HG03196 (cell line): Measurements from ENCODE around the gene RNF152.

Experiments
- ATAC-seq: cut with Tn5 transposase; IDR thresholded peaks from one replicate; pipeline ENCODE4 v1.9.1; 2021; ENCODE audit not compliant: unreplicated experiment

RNF152 gene

DNA sequence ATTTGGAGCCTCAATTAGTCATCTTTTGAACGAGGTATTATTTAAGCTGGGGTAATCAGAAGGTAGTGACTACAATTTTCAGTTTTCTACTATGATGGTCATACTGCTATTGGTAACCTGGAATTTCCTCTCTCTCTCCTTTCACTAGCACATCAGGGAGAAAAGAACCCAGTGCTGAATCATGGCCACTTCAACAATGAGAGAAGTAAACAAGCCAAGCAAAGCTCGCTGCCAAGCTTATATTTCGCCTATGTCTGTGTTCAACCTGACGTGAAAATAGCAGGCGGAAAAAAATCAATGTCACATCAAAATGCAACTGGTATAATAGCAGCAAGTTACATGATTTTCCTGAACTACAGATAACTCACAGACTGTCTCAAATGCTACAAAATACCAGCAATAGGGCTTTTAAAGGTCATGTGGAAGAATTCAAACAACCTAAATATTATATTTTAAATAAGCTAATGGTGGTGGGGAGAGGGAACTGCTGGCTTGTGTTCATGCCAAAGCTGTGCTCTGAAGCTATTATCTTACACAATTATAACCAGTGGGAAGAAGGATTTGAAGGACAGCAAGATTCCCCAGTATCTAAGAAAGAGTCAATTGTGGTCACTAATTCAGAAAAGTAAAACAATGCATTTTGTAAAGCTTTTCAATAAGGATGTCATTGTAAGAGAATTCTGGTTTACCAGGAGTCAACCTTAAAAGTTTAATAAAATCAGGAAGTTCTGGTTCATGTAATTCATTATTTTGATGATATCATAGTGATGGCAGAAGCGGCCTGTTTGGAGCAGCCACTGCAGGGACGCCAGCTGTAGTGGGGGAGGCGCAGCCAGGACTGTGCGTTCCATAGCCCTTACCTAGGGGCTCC is 38.0 kb downstream of the RNF152 start:
- no peak for ATAC-seq

DNA sequence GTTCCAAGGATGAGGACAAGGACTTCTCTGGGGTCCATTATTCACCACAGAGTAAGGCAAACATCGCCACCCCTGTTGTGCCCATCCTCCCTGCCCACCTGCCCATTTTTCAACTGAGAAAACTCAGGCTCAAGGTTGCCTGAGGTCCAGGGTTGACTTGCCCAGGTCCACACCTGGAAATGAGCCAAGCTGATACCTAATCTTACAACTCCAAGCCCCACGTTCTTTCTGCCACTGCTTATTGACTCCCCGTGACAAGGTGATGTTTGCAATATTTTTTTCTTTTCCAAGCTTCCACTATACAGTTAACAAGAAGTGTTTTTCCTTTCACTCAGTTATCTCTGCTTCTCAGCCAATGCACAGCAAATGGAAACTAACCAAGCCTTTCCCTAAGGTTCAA is 39.0 kb downstream of the RNF152 start:
- no peak for ATAC-seq

DNA sequence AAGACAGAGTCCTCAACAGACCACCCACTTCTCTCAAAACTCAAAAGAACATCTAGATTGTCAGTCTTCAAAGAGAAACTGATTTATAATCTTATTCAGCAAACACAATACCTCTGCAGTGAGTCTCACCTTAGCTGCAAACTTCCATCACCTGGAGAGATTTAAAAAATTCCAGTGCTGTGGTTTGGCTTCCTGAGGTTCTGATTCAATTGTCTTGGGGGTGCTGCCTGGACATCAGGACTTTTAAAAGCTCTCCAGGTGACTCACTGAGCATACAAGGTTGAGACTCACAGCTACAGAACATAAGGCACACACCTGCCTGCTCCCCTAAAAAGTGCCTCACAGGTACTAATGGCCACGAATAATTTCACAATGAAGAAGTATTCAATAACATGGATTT is 40.3 kb downstream of the RNF152 start:
- ATAC-seq = no peak

DNA sequence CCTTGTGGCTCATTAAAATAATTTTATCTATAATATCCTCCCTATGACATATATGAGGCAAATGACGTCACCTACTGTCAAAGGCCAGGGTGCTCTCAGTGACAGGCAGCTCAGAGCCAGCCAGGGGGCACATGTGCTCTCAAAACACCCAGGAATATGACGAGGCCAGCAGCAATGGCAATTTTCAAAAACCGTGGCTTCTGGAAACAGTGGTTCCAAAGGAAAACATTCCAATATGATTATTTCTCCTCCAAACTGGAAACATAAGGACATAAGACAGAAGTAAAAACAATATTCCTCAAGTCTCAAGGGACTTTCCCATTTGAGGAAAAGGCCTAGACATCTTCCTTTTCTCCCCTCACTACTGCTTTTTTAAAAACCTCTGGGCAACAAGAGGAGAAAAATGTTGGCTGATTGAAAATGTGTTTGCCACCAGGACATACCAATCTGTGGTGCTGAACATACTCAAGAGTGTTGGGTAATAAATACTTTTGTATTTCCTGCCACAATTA is 40.8 kb downstream of the RNF152 start:
- no peak for ATAC-seq

DNA sequence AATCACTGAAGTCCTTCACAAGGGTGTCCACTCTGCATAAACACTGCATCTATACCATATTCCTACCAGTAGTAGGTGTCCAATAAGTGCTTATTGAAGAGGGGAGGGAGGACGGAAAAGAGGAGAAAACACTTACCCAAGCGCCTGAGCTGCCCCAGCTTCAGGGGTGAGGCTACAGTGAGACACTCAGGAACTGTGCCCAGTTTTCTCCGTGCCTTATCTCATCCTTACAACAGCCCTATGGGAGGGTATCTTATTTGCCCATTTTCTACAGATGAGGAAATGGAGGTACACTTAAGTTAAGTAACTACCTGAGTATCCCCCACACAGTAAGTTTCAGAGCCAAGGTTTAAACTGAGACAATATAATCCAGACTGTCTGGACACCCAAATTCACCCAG is 41.5 kb downstream of the RNF152 start:
- ATAC-seq = no peak

DNA sequence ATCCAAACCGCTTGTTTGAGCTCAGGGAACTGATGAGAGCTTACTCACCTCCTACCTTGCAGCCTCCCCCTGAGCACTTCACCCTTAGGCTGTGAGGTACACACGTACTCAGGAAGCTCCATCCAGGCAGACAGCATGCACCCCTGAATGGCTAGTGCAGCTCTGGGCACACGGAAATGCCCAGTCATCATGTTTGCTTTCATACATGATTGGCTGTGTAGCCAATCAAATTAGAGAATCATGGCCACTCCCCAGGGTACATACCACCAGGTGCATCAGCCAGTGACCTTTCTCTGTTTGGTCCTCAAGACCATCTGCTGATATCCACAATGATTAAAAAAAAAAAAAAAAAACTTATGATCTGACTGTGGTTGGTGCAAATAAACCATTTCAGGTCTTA is 42.1 kb downstream of the RNF152 start:
- no peak for ATAC-seq

DNA sequence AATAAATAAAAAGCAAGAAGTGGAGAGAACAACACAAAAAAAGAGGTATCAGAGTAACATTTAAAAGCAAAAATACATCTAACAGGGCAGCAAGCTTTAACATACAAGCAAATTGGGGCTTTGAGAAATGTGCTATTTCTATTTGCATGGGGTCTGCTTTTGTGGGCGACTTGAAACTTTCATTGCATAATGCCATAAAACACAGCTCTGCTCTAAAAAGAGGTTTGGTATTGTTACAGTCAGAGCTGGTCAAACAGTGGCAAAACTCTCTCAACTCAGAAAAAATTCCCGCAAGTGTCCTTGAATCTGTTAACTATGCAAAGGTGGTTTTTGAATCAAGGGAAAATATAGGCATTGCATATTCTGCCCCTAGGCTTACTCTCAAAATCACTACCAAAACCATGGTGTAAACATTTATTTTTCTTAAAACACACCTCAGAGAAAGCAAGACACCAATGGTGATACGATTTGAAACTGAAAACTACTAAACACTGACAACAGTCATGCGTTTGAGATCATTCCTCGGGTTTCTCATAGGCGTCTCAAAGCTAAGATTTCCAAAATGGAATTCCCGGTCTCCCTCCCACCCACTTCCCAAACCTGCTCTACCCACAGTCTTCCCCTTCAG is 45.5 kb downstream of the RNF152 start:
- no peak for ATAC-seq

DNA sequence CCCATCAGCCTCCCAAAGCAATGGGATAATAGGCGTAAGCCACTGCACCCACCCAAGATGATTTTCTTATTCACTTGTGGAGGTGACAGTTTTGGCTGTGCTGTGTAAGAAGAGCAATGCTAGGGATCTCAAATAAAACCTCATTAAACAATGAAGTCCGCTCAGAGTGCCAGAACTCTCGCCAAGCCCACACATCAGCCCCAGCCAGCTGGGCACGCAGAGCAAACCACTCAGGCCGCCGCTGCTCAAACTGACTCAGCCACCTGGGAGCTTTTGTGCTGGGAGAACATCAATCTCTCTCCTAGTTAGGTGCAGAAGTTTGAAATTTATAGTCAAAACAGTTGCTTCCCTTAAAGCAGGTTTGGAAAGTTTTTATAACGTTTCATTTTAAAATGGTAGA is 47.6 kb downstream of the RNF152 start:
- no peak for ATAC-seq

DNA sequence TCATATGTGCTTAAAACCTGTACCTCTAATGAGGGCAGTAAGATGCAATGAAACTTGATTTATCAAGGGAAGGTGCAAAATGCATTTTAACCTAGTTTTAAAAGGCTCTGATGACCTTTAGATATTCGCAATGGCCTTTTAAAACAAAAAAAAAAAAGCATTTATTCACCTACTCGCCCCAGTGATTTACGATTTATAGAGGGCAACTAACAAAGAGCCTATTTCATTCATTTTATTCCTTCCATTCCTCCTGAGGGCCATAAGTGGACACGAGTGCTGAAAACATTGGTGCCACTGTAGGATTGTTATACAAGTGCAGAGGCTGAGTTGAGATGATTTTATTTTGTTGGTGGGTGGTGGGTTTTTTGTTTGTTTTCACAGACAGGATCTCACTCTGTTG is 48.1 kb downstream of the RNF152 start:
- no peak for ATAC-seq

DNA sequence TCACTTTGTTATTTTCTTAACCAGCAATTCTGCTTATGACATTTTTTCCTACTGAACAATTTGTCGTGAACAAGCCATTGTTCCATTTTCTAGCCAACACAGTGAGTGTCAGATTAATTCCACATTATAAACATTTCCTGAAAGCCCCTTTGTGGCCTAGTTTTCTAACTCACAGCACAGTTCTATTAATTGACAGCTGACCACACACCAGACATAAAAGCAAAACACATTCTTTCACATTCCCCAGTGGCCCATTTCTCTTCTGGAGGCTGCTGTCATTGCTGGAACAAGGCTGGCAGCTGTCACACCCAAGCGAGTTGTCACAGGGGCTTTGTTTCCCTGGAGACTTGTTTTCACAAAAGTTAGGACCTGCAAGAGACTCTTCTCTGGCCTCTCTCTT is 50.7 kb downstream of the RNF152 start:
- ATAC-seq = no peak

DNA sequence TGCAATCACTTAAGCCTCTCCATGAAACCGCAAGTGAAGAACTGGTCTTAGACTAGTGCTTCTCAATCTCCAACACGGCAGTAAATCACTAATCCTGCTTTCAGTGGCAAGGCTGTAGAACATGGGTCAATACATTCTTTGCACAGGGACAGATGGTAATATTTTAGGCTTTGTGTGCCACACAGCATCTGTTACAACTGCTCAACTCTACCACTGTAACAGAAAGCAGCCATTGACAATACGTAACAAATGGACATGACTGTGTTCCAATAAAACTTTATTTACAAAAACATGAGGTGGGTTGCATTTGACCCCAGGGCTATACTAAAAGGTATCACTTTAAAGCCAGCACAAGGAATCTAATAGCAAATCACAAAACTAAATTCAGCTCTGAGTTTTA is 51.1 kb downstream of the RNF152 start:
- ATAC-seq = no peak

DNA sequence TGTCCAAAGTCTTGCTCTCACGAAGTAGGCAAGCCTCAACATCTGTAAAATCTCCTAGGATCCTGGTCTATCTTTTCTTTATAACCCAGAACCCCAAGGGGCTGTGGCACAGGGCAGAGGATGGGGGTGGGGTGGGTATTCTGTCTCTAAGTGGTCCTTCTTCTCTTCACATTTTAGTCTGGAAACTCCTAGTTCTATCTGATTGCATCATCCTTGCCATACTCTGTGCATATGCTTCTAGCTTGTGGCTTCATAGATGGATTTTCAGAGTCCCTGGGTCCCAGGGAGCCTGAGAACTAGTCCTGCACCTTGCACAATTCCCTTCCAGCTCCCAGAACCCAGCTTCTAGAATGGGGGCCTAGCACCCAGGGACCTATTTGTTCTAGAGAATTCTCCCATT is 52.5 kb downstream of the RNF152 start:
- ATAC-seq = no peak

DNA sequence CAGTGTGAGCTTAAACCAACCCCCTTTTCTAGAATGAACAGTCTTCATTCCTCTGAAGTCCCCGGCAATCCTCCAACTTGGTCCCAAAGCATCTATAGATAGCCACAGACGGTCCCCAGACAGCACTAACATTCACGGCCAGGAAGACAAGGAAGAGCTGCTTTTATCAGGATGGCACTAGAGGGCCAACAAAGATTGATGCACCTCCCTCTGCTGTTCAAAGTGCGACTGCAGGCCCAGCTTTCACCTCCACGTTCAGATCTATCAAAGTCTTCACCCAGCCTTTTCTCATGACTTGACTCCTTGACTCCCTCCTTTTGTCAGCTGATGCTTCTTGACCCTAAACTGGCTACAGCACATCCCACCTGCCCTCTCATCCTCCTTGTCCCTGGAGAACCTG is 54.3 kb downstream of the RNF152 start:
- no peak for ATAC-seq

DNA sequence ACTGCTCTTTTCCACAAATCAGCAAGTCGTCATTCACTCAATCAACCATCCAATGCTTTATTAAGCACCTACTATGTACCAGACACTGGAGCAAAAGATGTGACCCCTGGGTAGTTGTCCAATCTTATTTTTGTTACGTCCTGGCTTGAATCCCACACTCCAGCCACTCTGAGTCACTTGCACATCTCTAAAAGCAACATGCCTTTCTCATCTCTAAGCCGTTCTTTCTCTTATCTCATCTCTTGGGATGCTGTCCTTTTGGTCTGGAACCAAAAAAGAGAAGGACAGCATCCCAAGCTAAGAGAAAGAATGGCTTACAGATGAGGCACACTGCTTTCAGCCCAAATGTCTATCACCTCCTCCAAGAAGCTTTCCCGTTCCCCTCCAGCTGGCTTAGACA is 58.8 kb downstream of the RNF152 start:
- no peak for ATAC-seq

DNA sequence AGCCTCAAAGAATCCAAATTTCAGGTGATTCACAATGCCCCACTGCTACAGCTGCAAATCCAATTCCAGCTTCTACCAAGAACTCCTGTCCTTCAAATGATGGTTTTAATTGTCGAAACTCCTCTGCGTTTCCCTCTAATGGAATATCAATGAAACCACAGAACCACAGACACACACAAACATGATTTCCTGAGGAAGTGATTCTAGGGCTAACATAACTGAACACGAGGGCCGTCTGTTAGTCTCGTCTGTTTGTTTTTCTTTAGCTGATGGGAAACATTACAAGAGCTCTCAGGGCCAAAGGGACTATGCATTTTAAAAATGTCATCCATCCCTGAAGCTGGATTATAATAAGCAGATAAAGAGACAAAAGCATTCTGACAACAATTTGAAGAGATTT is 59.4 kb downstream of the RNF152 start:
- ATAC-seq = no peak

DNA sequence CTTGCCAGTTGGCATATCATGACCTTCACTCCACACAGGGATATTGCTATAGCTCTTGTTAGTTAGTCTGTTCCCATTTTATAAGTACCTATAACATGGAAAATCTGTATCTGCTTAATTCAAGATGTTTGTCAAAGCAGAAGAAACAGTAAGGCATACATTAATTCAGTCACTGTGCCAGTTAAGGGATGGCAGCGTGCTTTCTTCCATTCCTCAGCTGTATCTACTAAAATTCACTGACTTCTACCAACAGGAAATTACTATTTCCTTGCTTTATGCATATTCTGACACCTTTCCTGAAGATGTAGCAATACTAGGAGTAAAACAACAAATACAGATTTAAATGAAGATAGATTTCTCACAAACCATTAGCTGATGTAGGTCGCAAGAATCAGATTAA is 59.9 kb downstream of the RNF152 start:
- ATAC-seq = no peak

DNA sequence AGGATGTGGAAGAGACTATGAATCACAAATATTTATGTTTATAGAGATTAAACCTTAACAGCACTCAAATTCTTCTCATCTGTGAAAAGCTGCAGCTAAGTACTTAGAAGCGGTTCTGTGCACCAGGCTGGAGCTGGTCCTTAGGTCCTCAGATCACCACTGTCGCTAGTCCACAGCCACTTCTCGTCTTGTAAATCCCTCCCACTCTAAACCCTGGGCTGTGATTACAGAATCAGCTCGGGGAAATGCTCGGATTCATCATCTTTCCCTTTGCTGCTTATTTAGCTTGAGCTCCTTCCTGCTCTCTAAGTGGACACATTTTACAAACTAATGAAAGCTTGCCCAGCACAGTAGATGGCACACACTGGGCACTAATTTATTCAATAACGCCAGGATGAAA is 61.7 kb downstream of the RNF152 start:
- no peak for ATAC-seq

DNA sequence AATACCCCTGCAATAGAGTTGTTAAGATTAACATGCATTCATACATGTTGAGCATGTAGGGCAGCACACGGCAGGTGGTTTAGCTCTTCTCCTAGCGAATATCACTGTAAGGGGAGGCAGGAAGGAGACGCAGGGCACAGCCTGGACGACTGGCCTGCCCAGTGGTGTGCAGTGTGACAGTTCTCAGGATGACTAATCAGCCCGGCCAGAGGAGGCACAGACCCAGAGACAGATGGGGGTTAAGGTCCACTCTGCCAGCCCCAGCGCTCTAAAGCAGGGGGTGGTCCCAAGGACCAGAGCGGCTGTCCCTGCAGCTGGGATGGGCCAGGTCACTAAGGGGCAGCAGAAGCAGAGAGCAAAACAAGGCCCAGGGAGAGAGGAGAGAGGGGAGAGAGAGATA is 63.7 kb downstream of the RNF152 start:
- no peak for ATAC-seq

DNA sequence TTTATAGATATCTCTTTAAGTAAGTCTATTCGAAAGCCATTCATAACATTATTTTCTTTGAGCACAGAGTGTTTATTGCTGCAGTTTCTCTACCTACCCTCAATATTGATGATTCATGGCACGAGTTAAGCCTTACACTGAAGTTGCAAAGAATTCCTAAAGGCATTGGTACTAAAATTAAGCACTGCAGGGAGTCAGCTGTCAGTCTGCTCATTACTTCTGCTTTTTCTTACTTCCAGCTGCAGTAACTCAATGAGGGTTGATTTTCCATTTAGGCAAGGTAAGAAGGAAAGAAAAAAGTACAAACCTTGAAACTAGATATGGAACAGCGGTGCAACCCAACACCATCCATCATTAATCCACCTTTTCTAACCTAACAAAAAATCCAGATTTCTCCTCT is 65.2 kb downstream of the RNF152 start:
- no peak for ATAC-seq

DNA sequence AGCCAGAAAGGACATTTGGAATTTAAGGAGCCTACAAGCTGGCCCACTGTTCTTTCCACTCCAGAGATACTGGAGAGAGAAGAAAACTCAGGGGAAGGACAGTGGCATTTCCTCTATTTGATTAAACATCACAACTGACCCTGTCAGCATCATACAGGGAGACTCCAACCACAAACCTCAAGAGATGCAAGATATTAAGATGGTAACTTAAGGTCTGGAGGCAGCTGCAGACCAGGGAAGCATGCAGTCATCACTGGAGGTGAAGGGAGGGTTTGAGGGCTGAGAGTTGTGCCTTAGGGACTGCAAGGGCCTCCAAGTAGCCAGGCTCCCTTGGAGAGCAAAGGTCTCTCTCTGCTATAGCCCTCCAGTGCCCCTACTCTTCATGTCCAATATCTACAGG is 67.4 kb downstream of the RNF152 start:
- no peak for ATAC-seq

DNA sequence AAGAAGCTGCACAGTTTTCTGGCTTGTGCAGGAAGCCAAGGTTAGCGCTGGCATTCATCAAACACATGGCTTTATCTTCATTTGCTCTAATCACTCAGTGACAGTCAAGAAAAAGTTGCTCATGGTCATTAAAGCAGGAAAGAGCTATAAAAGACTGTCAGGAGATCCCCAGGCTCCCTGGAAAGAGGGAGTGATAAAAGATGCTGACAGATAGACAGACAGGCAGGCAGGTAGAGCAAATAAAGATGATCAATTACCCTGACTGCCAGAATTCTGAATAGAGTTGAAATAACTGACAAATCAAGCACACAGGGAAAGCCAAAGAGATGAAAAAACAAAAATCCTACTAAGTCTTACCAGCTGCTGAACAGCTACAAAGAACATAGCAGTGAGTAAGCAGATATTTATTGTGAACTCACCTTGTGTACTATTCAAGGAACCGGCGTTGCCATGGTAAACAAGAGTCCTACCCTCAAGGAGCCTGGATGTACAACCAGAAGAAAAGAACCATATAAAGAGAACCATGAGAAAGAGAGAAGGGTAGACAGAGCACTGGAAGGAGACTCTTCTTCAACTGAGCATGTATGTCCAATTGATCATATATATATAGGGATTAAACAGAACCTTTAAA is 68.0 kb downstream of the RNF152 start:
- ATAC-seq = no peak

DNA sequence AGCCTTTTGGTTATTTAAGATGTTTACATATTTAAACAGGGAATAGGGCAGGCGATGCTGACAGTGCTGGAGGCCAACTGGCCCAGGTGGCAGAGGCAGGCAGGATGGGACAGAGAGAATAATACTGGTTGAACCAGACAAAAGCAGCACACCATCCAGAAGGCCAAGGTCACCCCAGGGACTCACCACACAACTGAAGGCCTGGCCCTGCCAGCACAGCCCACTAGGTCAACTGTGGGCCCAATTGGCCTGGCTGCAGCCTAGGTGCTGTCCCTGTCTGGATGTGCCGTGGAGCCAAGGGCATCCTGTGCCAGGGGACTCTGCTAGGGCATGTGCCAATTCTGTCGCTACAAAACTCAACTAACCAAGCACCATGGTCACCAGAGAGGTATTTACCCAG is 69.2 kb downstream of the RNF152 start:
- ATAC-seq = no peak
